NCI-H1105 (cell line): Measurements from ENCODE around the gene GOLGA2.

Source experiments
- DNase-seq: peaks from one replicate; lab custom pipeline; 2025; lab: John Stamatoyannopoulos, UW

The GOLGA2 gene

GRCh38 chr9:128213746-128214497 is 61.9 kb downstream of the GOLGA2 start:
- no peak for DNase-seq

GRCh38 chr9:128211981-128212281 is 63.9 kb downstream of the GOLGA2 start:
- DNase-seq: no peak

- no peak for DNase-seq
These were observed 64.4 kb downstream of the GOLGA2 start for GRCh38 chr9:128211186-128211980.

GRCh38 chr9:128208946-128209669 is 66.7 kb downstream of the GOLGA2 start:
- no peak for DNase-seq

GRCh38 chr9:128208386-128208785 is 67.4 kb downstream of the GOLGA2 start:
- no peak for DNase-seq

GRCh38 chr9:128206916-128207910 is 68.6 kb downstream of the GOLGA2 start:
- DNase-seq: no peak

GRCh38 chr9:128206484-128206883 is 69.3 kb downstream of the GOLGA2 start:
- DNase-seq: no peak
